ENCODE data around the gene NF2.

Gene NF2

GRCh38 chr22:29668673-29669072, 65.2 kb downstream of the NF2 start:
- no peak for DNase-seq (ENCODE audit: low read depth)

GRCh38 chr22:29670626-29671025, 67.2 kb downstream of the NF2 start:
- no peak for DNase-seq (ENCODE audit: low read depth)

- no peak for DNase-seq (ENCODE audit: low read depth)
Observed at GRCh38 chr22:29673361-29674066, 70.1 kb downstream of the NF2 start.

- DNase-seq (ENCODE audit: low read depth): no peak
Observed at GRCh38 chr22:29674121-29674520, 70.7 kb downstream of the NF2 start.

GRCh38 chr22:29679316-29679715, 75.9 kb downstream of the NF2 start:
- DNase-seq (ENCODE audit: low read depth): no peak

- no peak for DNase-seq (ENCODE audit: low read depth)
Observed at GRCh38 chr22:29683536-29683935, 80.1 kb downstream of the NF2 start.

GRCh38 chr22:29684244-29684643, 80.8 kb downstream of the NF2 start:
- DNase-seq (ENCODE audit: low read depth): no peak

GRCh38 chr22:29689206-29689879, 85.9 kb downstream of the NF2 start:
- DNase-seq (ENCODE audit: low read depth): no peak

GRCh38 chr22:29689880-29690213, 86.4 kb downstream of the NF2 start:
- DNase-seq (ENCODE audit: low read depth): no peak

- no peak for DNase-seq (ENCODE audit: low read depth)
Observed at GRCh38 chr22:29690476-29690875, 87.0 kb downstream of the NF2 start.

- no peak for DNase-seq (ENCODE audit: low read depth)
Observed at GRCh38 chr22:29691636-29692326, 88.3 kb downstream of the NF2 start.

GRCh38 chr22:29692327-29692640, 88.9 kb downstream of the NF2 start:
- DNase-seq (ENCODE audit: low read depth): no peak

GRCh38 chr22:29693161-29693560, 89.7 kb downstream of the NF2 start:
- DNase-seq (ENCODE audit: low read depth): no peak

- DNase-seq (ENCODE audit: low read depth): no peak
Observed at GRCh38 chr22:29693671-29694070, 90.2 kb downstream of the NF2 start.

GRCh38 chr22:29695129-29695926, 91.9 kb downstream of the NF2 start:
- no peak for DNase-seq (ENCODE audit: low read depth)

- DNase-seq (ENCODE audit: low read depth): no peak
Observed at GRCh38 chr22:29697853-29698598, 94.6 kb downstream of the NF2 start.

- no peak for DNase-seq (ENCODE audit: low read depth)
Observed at GRCh38 chr22:29700206-29700899, 96.9 kb downstream of the NF2 start.

- no peak for DNase-seq (ENCODE audit: low read depth)
Observed at GRCh38 chr22:29700900-29701154, 97.4 kb downstream of the NF2 start.

GRCh38 chr22:29701155-29701999, 97.9 kb downstream of the NF2 start:
- no peak for DNase-seq (ENCODE audit: low read depth)

GRCh38 chr22:29702000-29702930, 98.8 kb downstream of the NF2 start:
- DNase-seq (ENCODE audit: low read depth): no peak

Measured in activated gamma-delta T cell treated with anti-CD3 and anti-CD28 coated beads, Interleukin-2, amount 50 U/mL, for 16 hours (primary cell).